SK-N-SH (cell line): ENCODE data around the gene AP4E1. TPM values are rescaled to one million over a fixed set of nuclear protein-coding genes. Genes with fewer than 3 reads are reported as not detected.

Experiments
- CTCF ChIA-PET: fragments of 300-600, 350-600 bp; formaldehyde crosslinking; extraction: SDS; loops from one replicate; lab custom pipeline; 2021; lab: Yijun Ruan, JAX
- POLR2A ChIA-PET: fragments of 350-600 bp; sonication (Branson Sonifier 250); formaldehyde crosslinking; extraction: SDS; loops from one replicate; lab custom pipeline; 2020; ENCODE audit warnings: antibody characterized with exemption, inconsistent platforms; lab: Yijun Ruan, JAX
- DNase-seq: peaks from one replicate; pipeline ENCODE4 v3.0.0; 2012
- H2AFZ ChIP-seq: fragments of 200-600 bp; sonication (generic); 2 replicates; pipeline ENCODE4 v1.8.1; 2016; ENCODE audit warnings: antibody characterized with exemption, mild to moderate bottlenecking, low read depth
- H3F3A ChIP-seq: fragments of 200-600 bp; sonication (generic); replicated peaks from 2 replicates; pipeline ENCODE3; 2016; ENCODE audit warnings: antibody characterized with exemption, mild to moderate bottlenecking; ENCODE audit not compliant: insufficient read depth
- H3K27ac ChIP-seq, 2 experiments: fragments of 200-500 bp in 1 of 2; fragments of 200-600 bp in 1 of 2; sonication (Bioruptor generic) in 1 of 2; sonication (generic), shearing (Covaris generic) in 1 of 2; 2 replicates each; pipeline versions ENCODE4 v1.5.1 to v1.6.1; 2014 to 2016; ENCODE audit warnings: low read depth in 2 of 2, inconsistent platforms in 1 of 2, low read length in 1 of 2, mild to moderate bottlenecking in 1 of 2, mixed read lengths in 1 of 2
- H3K27me3 ChIP-seq: fragments of 200-600 bp; sonication (generic), shearing (Covaris generic); 2 replicates; pipeline ENCODE4 v1.6.1; 2016; ENCODE audit warnings: mixed run types; ENCODE audit not compliant: insufficient read depth
- H3K36me3 ChIP-seq, 2 experiments: fragments of 200-500 bp in 1 of 2; fragments of 200-600 bp in 1 of 2; sonication (Bioruptor generic) in 1 of 2; sonication (generic) in 1 of 2; replicated peaks in 1 of 2; 2 replicates each; pipeline versions ENCODE3 to v1.5.1; 2014 to 2016; ENCODE audit warnings: low read length in 1 of 2, mild to moderate bottlenecking in 1 of 2; ENCODE audit not compliant: insufficient read depth in 2 of 2, control insufficient read depth in 1 of 2
- H3K4me1 ChIP-seq, 2 experiments: fragments of 200-500 bp in 1 of 2; fragments of 200-600 bp in 1 of 2; sonication (Bioruptor generic) in 1 of 2; sonication (generic), shearing (Covaris generic) in 1 of 2; 2 replicates each; pipeline versions ENCODE4 v1.5.1 to v1.6.1; 2014 to 2016; ENCODE audit warnings: low read depth in 1 of 2, low read length in 1 of 2, mixed run types in 1 of 2; ENCODE audit not compliant: insufficient read depth in 2 of 2, control insufficient read depth in 1 of 2
- H3K4me2 ChIP-seq: fragments of 200-600 bp; sonication (generic), shearing (Covaris generic); 2 replicates; pipeline ENCODE4 v1.6.1; 2017; ENCODE audit warnings: mixed run types
- H3K4me3 ChIP-seq, 2 experiments: fragments of 200-500 bp in 1 of 2; fragments of 200-600 bp in 1 of 2; sonication (Bioruptor generic) in 1 of 2; sonication (generic), shearing (Covaris generic) in 1 of 2; 2 replicates each; pipeline versions ENCODE4 v1.5.1 to v1.8.1; 2014 to 2016; ENCODE audit warnings: low read depth in 2 of 2, inconsistent platforms in 1 of 2, low read length in 1 of 2, mild to moderate bottlenecking in 1 of 2, mixed read lengths in 1 of 2, moderate library complexity in 1 of 2
- H3K79me2 ChIP-seq: fragments of 200-600 bp; sonication (generic); 2 replicates; pipeline ENCODE4 v1.8.1; 2017; ENCODE audit warnings: mild to moderate bottlenecking; ENCODE audit not compliant: insufficient read depth
- H3K9ac ChIP-seq: fragments of 200-600 bp; sonication (generic); 2 replicates; pipeline ENCODE4 v1.6.1; 2017; ENCODE audit warnings: mixed run types
- H3K9me2 ChIP-seq: fragments of 200-600 bp; sonication (generic); 2 replicates; pipeline ENCODE4 v1.6.1; 2017; ENCODE audit warnings: mixed run types
- H3K9me3 ChIP-seq: fragments of 200-600 bp; sonication (generic); 2 replicates; pipeline ENCODE4 v1.6.1; 2017; ENCODE audit warnings: mixed run types, mild to moderate bottlenecking, moderate library complexity
- H4K20me1 ChIP-seq: fragments of 200-600 bp; sonication (generic); 2 replicates; pipeline ENCODE4 v1.6.1; 2017; ENCODE audit warnings: mild to moderate bottlenecking, mixed run types; ENCODE audit not compliant: insufficient read depth
- CHD2 ChIP-seq: fragments of 150-350 bp; IDR thresholded peaks from 2 replicates; pipeline ENCODE4 v1.6.1; 2018; ENCODE audit warnings: low read length; ENCODE audit not compliant: partially characterized antibody
- ELF1 ChIP-seq: IDR thresholded peaks from 2 replicates; pipeline ENCODE4 v1.4.0; 2012
- EZH2phosphoT487 ChIP-seq: fragments of 200-600 bp; sonication (generic); IDR thresholded peaks from 2 replicates; pipeline ENCODE4 v1.6.1; 2017; ENCODE audit warnings: low read depth, mixed run types, mild to moderate bottlenecking, antibody characterized with exemption, moderate library complexity, borderline replicate concordance
- FOXJ3 ChIP-seq: sonication (generic); formaldehyde crosslinking; IDR thresholded peaks from 2 replicates; pipeline ENCODE4 v1.5.1; 2020; ENCODE audit warnings: mild to moderate bottlenecking, missing genetic modification reagents
- GABPA ChIP-seq: IDR thresholded peaks from 2 replicates; pipeline ENCODE4 v1.4.0; 2012; ENCODE audit warnings: low read depth, mild to moderate bottlenecking
- JUND ChIP-seq: IDR thresholded peaks from 2 replicates; pipeline ENCODE4 v1.4.0; 2012
- MEF2A ChIP-seq: IDR thresholded peaks from 2 replicates; pipeline ENCODE4 v1.4.0; 2012; ENCODE audit warnings: low read depth, borderline replicate concordance
- NFIC ChIP-seq: IDR thresholded peaks from 2 replicates; pipeline ENCODE4 v1.4.0; 2012; ENCODE audit warnings: borderline replicate concordance
- RCOR1 ChIP-seq: fragments of 150-350 bp; IDR thresholded peaks from 2 replicates; pipeline ENCODE4 v1.6.1; 2017; ENCODE audit warnings: antibody characterized with exemption, low read length
- RFX5 ChIP-seq: IDR thresholded peaks from 2 replicates; pipeline ENCODE4 v1.6.1; 2012; ENCODE audit warnings: mild to moderate bottlenecking, improper control_type of control experiment, low read length
- SIN3A ChIP-seq: IDR thresholded peaks from 2 replicates; pipeline ENCODE4 v1.6.1; 2012; ENCODE audit warnings: low read depth, mild to moderate bottlenecking, low read length, moderate library complexity, borderline replicate concordance
- SMC3 ChIP-seq: IDR thresholded peaks from 2 replicates; pipeline ENCODE4 v1.6.1; 2012; ENCODE audit warnings: low read depth, low read length, improper control_type of control experiment
- TEAD4 ChIP-seq: IDR thresholded peaks from 2 replicates; pipeline ENCODE4 v1.4.0; 2012; ENCODE audit warnings: mild to moderate bottlenecking, borderline replicate concordance; ENCODE audit not compliant: insufficient read depth
- YY1 ChIP-seq: IDR thresholded peaks from 2 replicates; pipeline ENCODE4 v1.4.0; 2012; ENCODE audit warnings: low read depth, mild to moderate bottlenecking
- WGBS: methylation state at CpG from one replicate; pipeline ENCODE4 v1.1.6; 2017; ENCODE audit warnings: low lambda C conversion rate; 5-methylcytosine and 5-hydroxymethylcytosine counted together
- polyA plus RNA-seq, 3 experiments: library from polyadenylated mRNA; depleted of rRNA; stranded (reverse); fragments of >200 nt; gene quantifications; 2 replicates each; pipeline ENCODE4 v1.2.3, GENCODE V29; 2012
- TF ChIP-seq, protein P1 (sequence below): IDR thresholded peaks from 2 replicates; pipeline ENCODE4 v1.6.1; 2012; ENCODE audit warnings: mild to moderate bottlenecking, low read depth, low read length, moderate library complexity
- TF ChIP-seq, protein P2 (sequence below): IDR thresholded peaks from 2 replicates; pipeline ENCODE4 v1.4.0; 2012; ENCODE audit warnings: low read depth
- TF ChIP-seq, protein P3 (sequence below): fragments of 150-350 bp; IDR thresholded peaks from 2 replicates; pipeline ENCODE4 v1.6.1; 2017; ENCODE audit warnings: antibody characterized with exemption, low read length, low read depth, borderline replicate concordance
- TF ChIP-seq, protein P4 (sequence below): IDR thresholded peaks from 2 replicates; pipeline ENCODE4; 2012
- TF ChIP-seq, protein P5 (sequence below): fragments of 150-350 bp; IDR thresholded peaks from 2 replicates; pipeline ENCODE4 v1.6.1; 2016; ENCODE audit warnings: mild to moderate bottlenecking, low read depth, low read length
- TF ChIP-seq, protein P6 (sequence below): fragments of 200-600 bp; sonication (generic); IDR thresholded peaks from 2 replicates; pipeline ENCODE4 v1.6.1; 2017; ENCODE audit warnings: antibody characterized with exemption, mild to moderate bottlenecking, moderate library complexity

AP4E1 gene
- polyA plus RNA-seq, 1 of the 3 experiments (the other 2 are of a cell fraction) = 1.6 TPM

DNA sequence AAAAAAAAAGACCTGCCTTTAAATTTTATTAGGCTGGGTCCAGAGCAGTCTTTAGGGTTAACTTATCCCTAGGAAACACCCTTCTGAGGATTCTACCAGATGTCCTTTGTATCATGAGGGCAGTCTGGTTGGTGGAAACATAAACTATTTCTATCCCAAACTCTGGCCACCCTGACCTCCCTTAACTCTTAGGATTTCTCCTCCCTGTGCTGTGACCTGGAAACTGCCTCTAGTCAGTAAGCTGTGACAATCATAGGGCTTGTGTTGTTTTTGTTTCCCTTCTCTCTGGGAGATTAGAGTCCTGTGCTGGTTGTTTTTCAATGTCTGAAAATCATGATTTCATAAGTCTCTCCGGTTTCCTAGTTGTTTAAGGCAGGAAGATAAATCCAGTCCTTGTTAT, 108.1 kb downstream of the AP4E1 start:
- CTCF ChIA-PET = interaction anchor here (0.8 kb wide), 1 partner anchor 26 kb away, joined by 3 read pairs; no protein-coding TSS in a partner anchor
- Histone ChIP-seq H3K79me2 (no peaks in the 10 kb centered on the region), H3K4me1 (no peaks in the 10 kb centered on the region), H3K9me3 (no peaks in the 10 kb centered on the region), H3K4me3 (no peak overlapping the region), H3K27me3 (no peaks in the 10 kb centered on the region), H3K36me3 (no peaks in the 10 kb centered on the region), H3K27ac (no peak overlapping the region), H3F3A (no peaks in the 10 kb centered on the region), H2AFZ (no peak overlapping the region), H3K9me2 (0 out of 2 replicates have a peak, but pooled peaks cover 2% of the 10 kb centered on the region), H4K20me1 (no peaks in the 10 kb centered on the region), H3K4me2 (no peak overlapping the region), H3K9ac (no peak overlapping the region)
- TF ChIP-seq, protein P1, sequence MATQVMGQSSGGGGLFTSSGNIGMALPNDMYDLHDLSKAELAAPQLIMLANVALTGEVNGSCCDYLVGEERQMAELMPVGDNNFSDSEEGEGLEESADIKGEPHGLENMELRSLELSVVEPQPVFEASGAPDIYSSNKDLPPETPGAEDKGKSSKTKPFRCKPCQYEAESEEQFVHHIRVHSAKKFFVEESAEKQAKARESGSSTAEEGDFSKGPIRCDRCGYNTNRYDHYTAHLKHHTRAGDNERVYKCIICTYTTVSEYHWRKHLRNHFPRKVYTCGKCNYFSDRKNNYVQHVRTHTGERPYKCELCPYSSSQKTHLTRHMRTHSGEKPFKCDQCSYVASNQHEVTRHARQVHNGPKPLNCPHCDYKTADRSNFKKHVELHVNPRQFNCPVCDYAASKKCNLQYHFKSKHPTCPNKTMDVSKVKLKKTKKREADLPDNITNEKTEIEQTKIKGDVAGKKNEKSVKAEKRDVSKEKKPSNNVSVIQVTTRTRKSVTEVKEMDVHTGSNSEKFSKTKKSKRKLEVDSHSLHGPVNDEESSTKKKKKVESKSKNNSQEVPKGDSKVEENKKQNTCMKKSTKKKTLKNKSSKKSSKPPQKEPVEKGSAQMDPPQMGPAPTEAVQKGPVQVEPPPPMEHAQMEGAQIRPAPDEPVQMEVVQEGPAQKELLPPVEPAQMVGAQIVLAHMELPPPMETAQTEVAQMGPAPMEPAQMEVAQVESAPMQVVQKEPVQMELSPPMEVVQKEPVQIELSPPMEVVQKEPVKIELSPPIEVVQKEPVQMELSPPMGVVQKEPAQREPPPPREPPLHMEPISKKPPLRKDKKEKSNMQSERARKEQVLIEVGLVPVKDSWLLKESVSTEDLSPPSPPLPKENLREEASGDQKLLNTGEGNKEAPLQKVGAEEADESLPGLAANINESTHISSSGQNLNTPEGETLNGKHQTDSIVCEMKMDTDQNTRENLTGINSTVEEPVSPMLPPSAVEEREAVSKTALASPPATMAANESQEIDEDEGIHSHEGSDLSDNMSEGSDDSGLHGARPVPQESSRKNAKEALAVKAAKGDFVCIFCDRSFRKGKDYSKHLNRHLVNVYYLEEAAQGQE = no peak
- TF ChIP-seq JUND = no peak
- TF ChIP-seq RFX5 = no peak
- TF ChIP-seq, protein P2, sequence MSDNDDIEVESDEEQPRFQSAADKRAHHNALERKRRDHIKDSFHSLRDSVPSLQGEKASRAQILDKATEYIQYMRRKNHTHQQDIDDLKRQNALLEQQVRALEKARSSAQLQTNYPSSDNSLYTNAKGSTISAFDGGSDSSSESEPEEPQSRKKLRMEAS = no peak
- TF ChIP-seq MEF2A = no peak
- TF ChIP-seq EZH2phosphoT487 = no peak
- no peak for TF ChIP-seq SIN3A
- TF ChIP-seq, protein P3, sequence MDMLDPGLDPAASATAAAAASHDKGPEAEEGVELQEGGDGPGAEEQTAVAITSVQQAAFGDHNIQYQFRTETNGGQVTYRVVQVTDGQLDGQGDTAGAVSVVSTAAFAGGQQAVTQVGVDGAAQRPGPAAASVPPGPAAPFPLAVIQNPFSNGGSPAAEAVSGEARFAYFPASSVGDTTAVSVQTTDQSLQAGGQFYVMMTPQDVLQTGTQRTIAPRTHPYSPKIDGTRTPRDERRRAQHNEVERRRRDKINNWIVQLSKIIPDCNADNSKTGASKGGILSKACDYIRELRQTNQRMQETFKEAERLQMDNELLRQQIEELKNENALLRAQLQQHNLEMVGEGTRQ = no peak
- TF ChIP-seq RCOR1 = no peak
- TF ChIP-seq FOXJ3 = no peak
- no peak for TF ChIP-seq CHD2
- TF ChIP-seq TEAD4 = no peak
- TF ChIP-seq, protein P4, sequence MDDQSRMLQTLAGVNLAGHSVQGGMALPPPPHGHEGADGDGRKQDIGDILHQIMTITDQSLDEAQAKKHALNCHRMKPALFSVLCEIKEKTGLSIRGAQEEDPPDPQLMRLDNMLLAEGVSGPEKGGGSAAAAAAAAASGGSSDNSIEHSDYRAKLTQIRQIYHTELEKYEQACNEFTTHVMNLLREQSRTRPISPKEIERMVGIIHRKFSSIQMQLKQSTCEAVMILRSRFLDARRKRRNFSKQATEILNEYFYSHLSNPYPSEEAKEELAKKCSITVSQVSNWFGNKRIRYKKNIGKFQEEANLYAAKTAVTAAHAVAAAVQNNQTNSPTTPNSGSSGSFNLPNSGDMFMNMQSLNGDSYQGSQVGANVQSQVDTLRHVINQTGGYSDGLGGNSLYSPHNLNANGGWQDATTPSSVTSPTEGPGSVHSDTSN = no peak
- TF ChIP-seq, protein P5, sequence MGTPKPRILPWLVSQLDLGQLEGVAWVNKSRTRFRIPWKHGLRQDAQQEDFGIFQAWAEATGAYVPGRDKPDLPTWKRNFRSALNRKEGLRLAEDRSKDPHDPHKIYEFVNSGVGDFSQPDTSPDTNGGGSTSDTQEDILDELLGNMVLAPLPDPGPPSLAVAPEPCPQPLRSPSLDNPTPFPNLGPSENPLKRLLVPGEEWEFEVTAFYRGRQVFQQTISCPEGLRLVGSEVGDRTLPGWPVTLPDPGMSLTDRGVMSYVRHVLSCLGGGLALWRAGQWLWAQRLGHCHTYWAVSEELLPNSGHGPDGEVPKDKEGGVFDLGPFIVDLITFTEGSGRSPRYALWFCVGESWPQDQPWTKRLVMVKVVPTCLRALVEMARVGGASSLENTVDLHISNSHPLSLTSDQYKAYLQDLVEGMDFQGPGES = no peak
- TF ChIP-seq, protein P6, sequence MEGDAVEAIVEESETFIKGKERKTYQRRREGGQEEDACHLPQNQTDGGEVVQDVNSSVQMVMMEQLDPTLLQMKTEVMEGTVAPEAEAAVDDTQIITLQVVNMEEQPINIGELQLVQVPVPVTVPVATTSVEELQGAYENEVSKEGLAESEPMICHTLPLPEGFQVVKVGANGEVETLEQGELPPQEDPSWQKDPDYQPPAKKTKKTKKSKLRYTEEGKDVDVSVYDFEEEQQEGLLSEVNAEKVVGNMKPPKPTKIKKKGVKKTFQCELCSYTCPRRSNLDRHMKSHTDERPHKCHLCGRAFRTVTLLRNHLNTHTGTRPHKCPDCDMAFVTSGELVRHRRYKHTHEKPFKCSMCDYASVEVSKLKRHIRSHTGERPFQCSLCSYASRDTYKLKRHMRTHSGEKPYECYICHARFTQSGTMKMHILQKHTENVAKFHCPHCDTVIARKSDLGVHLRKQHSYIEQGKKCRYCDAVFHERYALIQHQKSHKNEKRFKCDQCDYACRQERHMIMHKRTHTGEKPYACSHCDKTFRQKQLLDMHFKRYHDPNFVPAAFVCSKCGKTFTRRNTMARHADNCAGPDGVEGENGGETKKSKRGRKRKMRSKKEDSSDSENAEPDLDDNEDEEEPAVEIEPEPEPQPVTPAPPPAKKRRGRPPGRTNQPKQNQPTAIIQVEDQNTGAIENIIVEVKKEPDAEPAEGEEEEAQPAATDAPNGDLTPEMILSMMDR = no peak
- no peak for TF ChIP-seq YY1
- TF ChIP-seq SMC3 = no peak
- TF ChIP-seq NFIC = no peak
- TF ChIP-seq ELF1 = no peak
- no peak for TF ChIP-seq GABPA
- DNase-seq = no peak
- WGBS = 83% methylated on average over 1 of the region's 1 CpG
- POLR2A ChIA-PET = no interaction called here
